Jurkat, Clone E6-1 (cell line): ENCODE measurements around the gene PITPNC1.

ENCODE experiments used
- DNase-seq: peaks from one replicate; pipeline ENCODE4 v3.0.0-alpha.2; 2011; ENCODE audit warnings: low read depth, low spot score
- H3K4me3 ChIP-seq: 2 replicates; pipeline ENCODE4 v1.5.1; 2011; ENCODE audit warnings: mild to moderate bottlenecking, low read length, control low read depth, moderate library complexity

Gene PITPNC1

GRCh38 chr17:67549820-67550219 lies 172.7 kb downstream of the PITPNC1 start:
- no peak for DNase-seq
- no peak overlapping the region for H3K4me3 ChIP-seq

- H3K4me3 ChIP-seq, result no peak overlapping the region
- no peak for DNase-seq
Measured at GRCh38 chr17:67554634-67555033, 177.6 kb downstream of the PITPNC1 start.

GRCh38 chr17:67555855-67556254 lies 178.8 kb downstream of the PITPNC1 start:
- H3K4me3 ChIP-seq, result no peak overlapping the region
- no peak for DNase-seq

GRCh38 chr17:67557052-67557845 lies 180.2 kb downstream of the PITPNC1 start:
- no peak overlapping the region for H3K4me3 ChIP-seq
- DNase-seq, result no peak

GRCh38 chr17:67557921-67558320 lies 180.8 kb downstream of the PITPNC1 start:
- H3K4me3 ChIP-seq, result no peak overlapping the region
- DNase-seq, result no peak

GRCh38 chr17:67558740-67559380 lies 181.8 kb downstream of the PITPNC1 start:
- no peak overlapping the region for H3K4me3 ChIP-seq
- DNase-seq, result no peak

- H3K4me3 ChIP-seq, result no peak overlapping the region
- DNase-seq, result no peak
Measured at GRCh38 chr17:67559381-67559966, 182.4 kb downstream of the PITPNC1 start.

- no peak for DNase-seq
Measured at GRCh38 chr17:67562005-67562404, 184.9 kb downstream of the PITPNC1 start.

GRCh38 chr17:67563692-67564228 lies 186.7 kb downstream of the PITPNC1 start:
- no peak for DNase-seq
- no peak overlapping the region for H3K4me3 ChIP-seq

More at GRCh38 chr17:67562005-67562404, 184.9 kb downstream of the PITPNC1 start:
- no peak overlapping the region for H3K4me3 ChIP-seq

- DNase-seq, result no peak
- no peak overlapping the region for H3K4me3 ChIP-seq
Measured at GRCh38 chr17:67565068-67565467, 188.0 kb downstream of the PITPNC1 start.

- no peak overlapping the region for H3K4me3 ChIP-seq
- no peak for DNase-seq
Measured at GRCh38 chr17:67566656-67567055, 189.6 kb downstream of the PITPNC1 start.

GRCh38 chr17:67569015-67569451 lies 192.0 kb downstream of the PITPNC1 start:
- no peak for DNase-seq
- no peak overlapping the region for H3K4me3 ChIP-seq

- H3K4me3 ChIP-seq, result no peak overlapping the region
- DNase-seq, result no peak
Measured at GRCh38 chr17:67569873-67570272, 192.8 kb downstream of the PITPNC1 start.

GRCh38 chr17:67570797-67571196 lies 193.7 kb downstream of the PITPNC1 start:
- H3K4me3 ChIP-seq, result no peak overlapping the region
- DNase-seq, result no peak

GRCh38 chr17:67571478-67571877 lies 194.4 kb downstream of the PITPNC1 start:
- no peak for DNase-seq
- H3K4me3 ChIP-seq, result no peak overlapping the region

- no peak for DNase-seq
Measured at GRCh38 chr17:67573987-67574657, 197.0 kb downstream of the PITPNC1 start.

GRCh38 chr17:67574658-67575293 lies 197.7 kb downstream of the PITPNC1 start:
- no peak for DNase-seq
- no peak overlapping the region for H3K4me3 ChIP-seq

More at GRCh38 chr17:67573987-67574657, 197.0 kb downstream of the PITPNC1 start:
- no peak overlapping the region for H3K4me3 ChIP-seq

GRCh38 chr17:67575325-67575724 lies 198.2 kb downstream of the PITPNC1 start:
- no peak for DNase-seq

More at GRCh38 chr17:67575325-67575724, 198.2 kb downstream of the PITPNC1 start:
- H3K4me3 ChIP-seq, result no peak overlapping the region
